ENCODE data around the gene FKBP7. TPM values are rescaled to one million over a fixed set of nuclear protein-coding genes. Genes with fewer than 3 reads are reported as not detected.

FKBP7 gene
- total RNA-seq, 120 experiments from 2014 or later, result 0.76 to 7.8 (median 3.0) TPM

Other genes with a start within 250 kb of the FKBP7 start
- gene PRKRA, start 27.4 kb downstream of the FKBP7 start, total RNA-seq, result 10 to 100 TPM; 39.3 to 68.9 (median 53.3) TPM
- 10 to 100 TPM in 20 of 120 experiments, 1 to 10 TPM in 100; 3.6 to 14.0 (median 7.5) TPM for gene PJVK, start 27.2 kb downstream of the FKBP7 start, total RNA-seq
- gene PLEKHA3, start 1.9 kb upstream of the FKBP7 start, total RNA-seq, result 10 to 100 TPM; 23.8 to 61.8 (median 37.5) TPM

Measured in dorsolateral prefrontal cortex (tissue), 118 donors.